Liver (tissue), 9 donors: Measurements from ENCODE around the gene MMP14. TPM values are rescaled to one million over a fixed set of nuclear protein-coding genes. Genes with fewer than 3 reads are reported as not detected.

Experiments used
- DNase-seq: peaks from one replicate; pipeline ENCODE4 v3.0.0-alpha.2; 2017; ENCODE audit warnings: low spot score
- H3K27ac ChIP-seq, 2 donors: one replicate each; pipeline ENCODE4 v1.7.0; 2013; ENCODE audit warnings: inconsistent platforms in 2 of 2, low read length in 2 of 2, control low read depth in 1 of 2, low read depth in 1 of 2, mild to moderate bottlenecking in 1 of 2
- H3K27me3 ChIP-seq, 4 donors: one replicate each; pipeline versions ENCODE4 v1.6.1 to v1.7.0; 2013; ENCODE audit warnings: low read length in 3 of 4, inconsistent platforms in 1 of 4, mild to moderate bottlenecking in 1 of 4, moderate library complexity in 1 of 4; ENCODE audit not compliant: control insufficient read depth in 4 of 4, insufficient read depth in 4 of 4
- H3K36me3 ChIP-seq, 4 donors: one replicate each; pipeline versions ENCODE4 v1.6.1 to v1.7.0; 2013; ENCODE audit warnings: low read length in 3 of 4, mild to moderate bottlenecking in 3 of 4, low read depth in 1 of 4, moderate library complexity in 1 of 4; ENCODE audit not compliant: control insufficient read depth in 4 of 4, insufficient read depth in 3 of 4
- H3K4me1 ChIP-seq, 4 donors: one replicate each; pipeline versions ENCODE4 v1.6.1 to v1.7.0; 2013; ENCODE audit warnings: low read length in 3 of 4, mild to moderate bottlenecking in 3 of 4, moderate library complexity in 1 of 4; ENCODE audit not compliant: control insufficient read depth in 4 of 4, insufficient read depth in 4 of 4
- H3K4me3 ChIP-seq, 3 donors: one replicate each; pipeline versions ENCODE4 v1.6.1 to v1.7.0; 2013; ENCODE audit warnings: low read length in 3 of 3, control low read depth in 1 of 3, low read depth in 1 of 3, mild to moderate bottlenecking in 1 of 3
- H3K9ac ChIP-seq, 2 donors: one replicate each; pipeline ENCODE4 v1.7.0; 2013; ENCODE audit warnings: low read length in 2 of 2, mild to moderate bottlenecking in 2 of 2, moderate library complexity in 2 of 2, control low read depth in 1 of 2, low read depth in 1 of 2
- H3K9me3 ChIP-seq, 4 donors: one replicate each; pipeline versions ENCODE4 v1.6.1 to v1.7.0; 2013; ENCODE audit warnings: low read length in 3 of 4; ENCODE audit not compliant: control insufficient read depth in 4 of 4
- ATF3 ChIP-seq: IDR thresholded peaks from 2 replicates; pipeline ENCODE4 v1.6.1; 2016; ENCODE audit warnings: antibody characterized with exemption
- CTCF ChIP-seq: fragments of 150-350 bp; IDR thresholded peaks from 2 replicates; pipeline ENCODE4 v1.5.1; 2017; ENCODE audit warnings: improper control_type of control experiment, low read depth, low read length; ENCODE audit not compliant: missing input control
- EGR1 ChIP-seq, 2 donors: IDR thresholded peaks; 2 replicates each; pipeline ENCODE4 v1.6.1; 2016 to 2018; ENCODE audit warnings: antibody characterized with exemption in 2 of 2, low read depth in 2 of 2
- FOXA1 ChIP-seq: IDR thresholded peaks from 2 replicates; pipeline ENCODE4 v1.6.1; 2016; ENCODE audit warnings: antibody characterized with exemption
- FOXA2 ChIP-seq: IDR thresholded peaks from 2 replicates; pipeline ENCODE4 v1.6.1; 2016; ENCODE audit warnings: antibody characterized with exemption
- GABPA ChIP-seq, 2 donors: IDR thresholded peaks in 1 of 2; conservative IDR thresholded peaks in 1 of 2; 2 replicates each; pipeline ENCODE4 v1.6.1; 2016; ENCODE audit warnings: antibody characterized with exemption in 2 of 2, mild to moderate bottlenecking in 1 of 2, moderate library complexity in 1 of 2
- HNF4A ChIP-seq, 2 donors: conservative IDR thresholded peaks; 2 replicates each; pipeline ENCODE4 v1.6.1; 2016; ENCODE audit warnings: antibody characterized with exemption in 2 of 2, mild to moderate bottlenecking in 2 of 2
- HNF4G ChIP-seq: IDR thresholded peaks from 2 replicates; pipeline ENCODE4 v1.6.1; 2016; ENCODE audit warnings: antibody characterized with exemption
- JUND ChIP-seq, 2 donors: IDR thresholded peaks; 2 replicates each; pipeline ENCODE4 v1.6.1; 2016; ENCODE audit warnings: antibody characterized with exemption in 2 of 2
- MAX ChIP-seq: IDR thresholded peaks from 2 replicates; pipeline ENCODE4 v1.6.1; 2016; ENCODE audit warnings: antibody characterized with exemption
- NR2F2 ChIP-seq: IDR thresholded peaks from 2 replicates; pipeline ENCODE4 v1.6.1; 2016; ENCODE audit warnings: antibody characterized with exemption
- RAD21 ChIP-seq, 2 donors: IDR thresholded peaks; 2 replicates each; pipeline ENCODE4 v1.6.1; 2016; ENCODE audit warnings: antibody characterized with exemption in 2 of 2, mild to moderate bottlenecking in 2 of 2
- REST ChIP-seq: IDR thresholded peaks from 2 replicates; pipeline ENCODE4 v1.6.1; 2016; ENCODE audit warnings: antibody characterized with exemption, mild to moderate bottlenecking
- SP1 ChIP-seq: IDR thresholded peaks from 2 replicates; pipeline ENCODE4 v1.6.1; 2018; ENCODE audit warnings: antibody characterized with exemption, mild to moderate bottlenecking
- TAF1 ChIP-seq: conservative IDR thresholded peaks from 2 replicates; pipeline ENCODE4 v1.6.1; 2016; ENCODE audit warnings: antibody characterized with exemption, mild to moderate bottlenecking
- YY1 ChIP-seq: IDR thresholded peaks from 2 replicates; pipeline ENCODE4 v1.6.1; 2016; ENCODE audit warnings: antibody characterized with exemption, mild to moderate bottlenecking
- ZBTB33 ChIP-seq: IDR thresholded peaks from 2 replicates; pipeline ENCODE4 v1.6.1; 2016; ENCODE audit warnings: antibody characterized with exemption
- WGBS: extraction: QIAGEN DNeasy Blood & Tissue Kit; methylation state at CpG from one replicate; pipeline ENCODE4 v1.1.7; 2013; 5-methylcytosine and 5-hydroxymethylcytosine counted together
- polyA plus RNA-seq, 2 donors: library from polyadenylated mRNA; stranded (reverse) in 1 of 2; unstranded in 1 of 2; fragments of 200-250 nt in 1 of 2; fragments of >200 nt in 1 of 2; fragmentation: Nextera tagmentation in 1 of 2; extraction: Ambion mirVana in 1 of 2; gene quantifications; one replicate each; pipeline versions ENCODE4 v1.2.1 to v1.2.3, GENCODE V29; 2013 to 2015
- total RNA-seq, 2 donors: library from RNA; depleted of rRNA; stranded (reverse); fragments of >200 nt; gene quantifications; one replicate each; pipeline ENCODE4 v1.2.3, GENCODE V29; 2014
- donor health status: healthy.
- donor health status: healthy.
- donor health status: healthy.
- donor health status: healthy.
- donor health status: healthy.

Gene MMP14
- total and polyA plus RNA-seq, 4 donors: 0.86 to 10.6 (median 8.0) TPM

- no peak for TF ChIP-seq REST
- TF ChIP-seq MAX: no peak
- no peak for TF ChIP-seq CTCF
- no peak for TF ChIP-seq HNF4G
- no peak for TF ChIP-seq FOXA1
- no peak for TF ChIP-seq GABPA (IDR thresholded peaks at IDR 0.05 in 1 of 2, conservative IDR thresholded peaks at IDR 0.05 in 1 of 2)
- TF ChIP-seq EGR1 (IDR thresholded peaks at IDR 0.05; ENCODE audit: low read depth in 2 of 2): no peak
- TF ChIP-seq SP1: no peak
- no peak for TF ChIP-seq ATF3
- no peak for TF ChIP-seq HNF4A (conservative IDR thresholded peaks at IDR 0.05)
- TF ChIP-seq YY1: no peak
- TF ChIP-seq JUND (IDR thresholded peaks at IDR 0.05): no peak
- Histone ChIP-seq H3K9me3 (no peaks in the 10 kb centered on the region), H3K9ac (no peak overlapping the region), H3K27ac (no peak overlapping the region), H3K27me3 (no peaks in the 10 kb centered on the region), H3K4me1 (no peaks in the 10 kb centered on the region), H3K4me3 (no peak overlapping the region), H3K36me3 (peaks cover 0 to 3% (median 0%) of the 10 kb centered on the region in 4 donors)
- 100% methylated on average over 1 of the region's 1 CpG for WGBS
- DNase-seq: no peak
Measured at GRCh38 chr14:22895402-22895801, 59.0 kb downstream of the MMP14 start.

GRCh38 chr14:22896356-22896755 lies 60.0 kb downstream of the MMP14 start:
- no peak overlapping the region for H3K27ac ChIP-seq
- TF ChIP-seq TAF1 (no peak), YY1 (no peak), JUND (IDR thresholded peaks at IDR 0.05) (no peak), SP1 (no peak), EGR1 (IDR thresholded peaks at IDR 0.05; ENCODE audit: low read depth in 2 of 2) (no peak), RAD21 (IDR thresholded peaks at IDR 0.05) (no peak), FOXA1 (no peak), CTCF (no peak), ATF3 (no peak), MAX (no peak), FOXA2 (no peak), HNF4A (conservative IDR thresholded peaks at IDR 0.05) (no peak), REST (no peak), NR2F2 (no peak), HNF4G (no peak), ZBTB33 (no peak)
- DNase-seq: no peak
- H3K4me3 ChIP-seq: no peak overlapping the region
- H3K9me3 ChIP-seq: no peaks in the 10 kb centered on the region
- H3K4me1 ChIP-seq: no peaks in the 10 kb centered on the region
- no peaks in the 10 kb centered on the region for H3K27me3 ChIP-seq
- peaks cover 0 to 10% (median 7%) of the 10 kb centered on the region in 4 donors for H3K36me3 ChIP-seq
- H3K9ac ChIP-seq: no peak overlapping the region
- 72% methylated on average over 5 of the region's 5 CpGs for WGBS
